ENCODE measurements around the gene PDE6B.

The PDE6B gene

GRCh38 chr4:635851-636627, 10.7 kb downstream of the PDE6B start:
- TF ChIP-seq REST (IDR thresholded peaks at IDR 0.05; ENCODE audit: insufficient read depth in 1 of 2, low read depth in 2 of 2, low read length in 2 of 2): no peak
- TF ChIP-seq FOXP2 (optimal IDR thresholded peaks at IDR 0.05; ENCODE audit: borderline replicate concordance, extremely low read depth, extremely low read length, insufficient read depth): no peak
- TF ChIP-seq SIN3A (IDR thresholded peaks at IDR 0.05; ENCODE audit: borderline replicate concordance, insufficient read depth, low read length): no peak
- no peak for TF ChIP-seq TAF1 (IDR thresholded peaks at IDR 0.05; ENCODE audit: borderline replicate concordance, insufficient read depth, low read length)
- TF ChIP-seq POLR2AphosphoS5 (IDR thresholded peaks at IDR 0.05; ENCODE audit: low read depth, low read length): no peak

- TF ChIP-seq SIN3A (IDR thresholded peaks at IDR 0.05; ENCODE audit: borderline replicate concordance, insufficient read depth, low read length) (no peak), FOXP2 (optimal IDR thresholded peaks at IDR 0.05; ENCODE audit: borderline replicate concordance, extremely low read depth, extremely low read length, insufficient read depth) (no peak), POLR2AphosphoS5 (IDR thresholded peaks at IDR 0.05; ENCODE audit: low read depth, low read length) (no peak), TAF1 (IDR thresholded peaks at IDR 0.05; ENCODE audit: borderline replicate concordance, insufficient read depth, low read length) (no peak), REST (IDR thresholded peaks at IDR 0.05; ENCODE audit: insufficient read depth in 1 of 2, low read depth in 2 of 2, low read length in 2 of 2) (no peak)
Observed at GRCh38 chr4:636628-637159, 11.3 kb downstream of the PDE6B start.

GRCh38 chr4:637536-638280, 12.3 kb downstream of the PDE6B start:
- no peak for TF ChIP-seq POLR2AphosphoS5 (IDR thresholded peaks at IDR 0.05; ENCODE audit: low read depth, low read length)
- TF ChIP-seq TAF1 (IDR thresholded peaks at IDR 0.05; ENCODE audit: borderline replicate concordance, insufficient read depth, low read length): no peak
- TF ChIP-seq REST (IDR thresholded peaks at IDR 0.05; ENCODE audit: insufficient read depth in 1 of 2, low read depth in 2 of 2, low read length in 2 of 2): no peak
- no peak for TF ChIP-seq SIN3A (IDR thresholded peaks at IDR 0.05; ENCODE audit: borderline replicate concordance, insufficient read depth, low read length)
- no peak for TF ChIP-seq FOXP2 (optimal IDR thresholded peaks at IDR 0.05; ENCODE audit: borderline replicate concordance, extremely low read depth, extremely low read length, insufficient read depth)

- TF ChIP-seq REST (IDR thresholded peaks at IDR 0.05; ENCODE audit: insufficient read depth in 1 of 2, low read depth in 2 of 2, low read length in 2 of 2): no peak
- TF ChIP-seq SIN3A (IDR thresholded peaks at IDR 0.05; ENCODE audit: borderline replicate concordance, insufficient read depth, low read length): no peak
- TF ChIP-seq POLR2AphosphoS5 (IDR thresholded peaks at IDR 0.05; ENCODE audit: low read depth, low read length): no peak
- no peak for TF ChIP-seq TAF1 (IDR thresholded peaks at IDR 0.05; ENCODE audit: borderline replicate concordance, insufficient read depth, low read length)
- no peak for TF ChIP-seq FOXP2 (optimal IDR thresholded peaks at IDR 0.05; ENCODE audit: borderline replicate concordance, extremely low read depth, extremely low read length, insufficient read depth)
Observed at GRCh38 chr4:646460-646859, 21.1 kb downstream of the PDE6B start.
